BLaER1 (cell line): Measurements from ENCODE around the gene SMARCAD1.

Source experiments
- H3K27ac ChIP-seq: shearing (Covaris generic); formaldehyde crosslinking; 2 replicates; pipeline ENCODE4 v1.8.1; 2022
- H3K27me3 ChIP-seq: shearing (Covaris generic); formaldehyde crosslinking; 2 replicates; pipeline ENCODE4 v1.8.1; 2022
- H3K36me3 ChIP-seq: shearing (Covaris generic); formaldehyde crosslinking; 2 replicates; pipeline ENCODE4 v1.8.1; 2022
- H3K4me1 ChIP-seq: shearing (Covaris generic); formaldehyde crosslinking; 2 replicates; pipeline ENCODE4 v1.8.1; 2022
- H3K4me2 ChIP-seq: shearing (Covaris generic); formaldehyde crosslinking; 2 replicates; pipeline ENCODE4 v1.8.1; 2022
- H3K4me3 ChIP-seq: shearing (Covaris generic); formaldehyde crosslinking; 2 replicates; pipeline ENCODE4 v1.8.1; 2022
- H3K9ac ChIP-seq: shearing (Covaris generic); formaldehyde crosslinking; 2 replicates; pipeline ENCODE4 v1.8.1; 2022
- H3K9me3 ChIP-seq: shearing (Covaris generic); formaldehyde crosslinking; 2 replicates; pipeline ENCODE4 v1.8.1; 2022
- H4K20me1 ChIP-seq: shearing (Covaris generic); formaldehyde crosslinking; 2 replicates; pipeline ENCODE4 v1.8.1; 2022
- Cebpa-rat ChIP-seq: shearing (Covaris generic); IDR thresholded peaks from 2 replicates; pipeline ENCODE4 v1.8.1; 2022

Gene SMARCAD1

GRCh38 chr4:94175553-94176261 is 32.0 kb upstream of the SMARCAD1 start:
- Histone ChIP-seq H3K27ac (no peak overlapping the region), H3K4me1 (no peaks in the 10 kb centered on the region), H3K9ac (no peak overlapping the region), H4K20me1 (no peaks in the 10 kb centered on the region), H3K4me2 (no peak overlapping the region), H3K27me3 (no peaks in the 10 kb centered on the region), H3K4me3 (no peak overlapping the region), H3K36me3 (no peaks in the 10 kb centered on the region), H3K9me3 (no peaks in the 10 kb centered on the region; the same call in 1 of the 2 replicates)
- TF ChIP-seq Cebpa-rat: no peak

- H3K27me3 ChIP-seq: no peaks in the 10 kb centered on the region
- no peak overlapping the region for H3K9ac ChIP-seq
- no peak for TF ChIP-seq Cebpa-rat
- H4K20me1 ChIP-seq: no peaks in the 10 kb centered on the region
- no peak overlapping the region for H3K27ac ChIP-seq
- H3K4me3 ChIP-seq: no peak overlapping the region
- H3K36me3 ChIP-seq: no peaks in the 10 kb centered on the region
- no peaks in the 10 kb centered on the region for H3K4me1 ChIP-seq
- no peaks in the 10 kb centered on the region for H3K9me3 ChIP-seq
- no peak overlapping the region for H3K4me2 ChIP-seq
Measured at GRCh38 chr4:94177822-94178221, 29.8 kb upstream of the SMARCAD1 start.

DNA sequence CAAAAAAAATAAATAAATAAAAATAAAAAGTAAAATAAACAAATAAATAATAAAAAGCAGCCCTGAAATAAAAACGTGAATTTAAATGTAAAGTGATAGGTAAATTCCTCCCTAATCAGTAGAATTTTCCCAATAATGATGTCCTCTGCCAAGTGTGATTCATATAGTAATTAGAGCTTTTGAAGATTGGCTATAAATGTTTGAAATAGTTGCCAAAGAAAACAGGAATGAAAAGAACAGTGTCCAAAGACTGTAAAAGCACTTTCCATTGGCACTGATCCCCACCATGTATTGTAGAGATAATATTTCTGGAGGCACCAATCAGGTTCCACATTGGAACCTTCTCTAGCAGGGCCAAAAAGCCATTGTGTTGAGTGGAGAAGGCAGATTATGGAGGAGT is 25.9 kb upstream of the SMARCAD1 start:
- no peaks in the 10 kb centered on the region for H3K27me3 ChIP-seq
- no peaks in the 10 kb centered on the region for H4K20me1 ChIP-seq
- no peak overlapping the region for H3K9ac ChIP-seq
- H3K36me3 ChIP-seq: no peaks in the 10 kb centered on the region
- no peak for TF ChIP-seq Cebpa-rat
- no peak overlapping the region for H3K27ac ChIP-seq
- H3K4me1 ChIP-seq: no peaks in the 10 kb centered on the region
- H3K9me3 ChIP-seq: no peaks in the 10 kb centered on the region
- no peak overlapping the region for H3K4me3 ChIP-seq
- H3K4me2 ChIP-seq: no peak overlapping the region

DNA sequence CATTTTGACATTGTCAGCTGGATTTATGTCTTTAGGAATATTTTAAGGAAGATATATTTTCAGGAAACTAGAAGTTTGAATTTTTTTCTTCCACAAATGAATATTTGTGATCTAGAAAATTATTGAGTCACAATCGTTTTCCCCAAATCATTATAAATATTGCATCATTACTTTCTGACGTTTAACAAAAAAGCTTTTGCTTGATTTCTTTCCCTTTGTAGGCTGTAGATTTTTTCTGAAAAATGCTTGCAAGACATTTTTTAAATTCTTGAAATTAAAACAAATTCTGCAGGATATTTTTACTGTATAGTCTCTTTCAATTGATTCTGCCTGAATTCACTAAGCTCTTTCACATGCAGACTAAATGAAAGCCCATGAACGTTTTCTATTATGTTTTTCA is 4.9 kb upstream of the SMARCAD1 start:
- no peak overlapping the region for H3K4me2 ChIP-seq
- H3K4me3 ChIP-seq: no peak overlapping the region
- TF ChIP-seq Cebpa-rat: no peak
- H3K9ac ChIP-seq: no peak overlapping the region
- H3K4me1 ChIP-seq: no peaks in the 10 kb centered on the region
- H3K9me3 ChIP-seq: no peaks in the 10 kb centered on the region
- no peaks in the 10 kb centered on the region for H4K20me1 ChIP-seq
- no peak overlapping the region for H3K27ac ChIP-seq
- H3K36me3 ChIP-seq: no peaks in the 10 kb centered on the region
- H3K27me3 ChIP-seq: no peaks in the 10 kb centered on the region

DNA sequence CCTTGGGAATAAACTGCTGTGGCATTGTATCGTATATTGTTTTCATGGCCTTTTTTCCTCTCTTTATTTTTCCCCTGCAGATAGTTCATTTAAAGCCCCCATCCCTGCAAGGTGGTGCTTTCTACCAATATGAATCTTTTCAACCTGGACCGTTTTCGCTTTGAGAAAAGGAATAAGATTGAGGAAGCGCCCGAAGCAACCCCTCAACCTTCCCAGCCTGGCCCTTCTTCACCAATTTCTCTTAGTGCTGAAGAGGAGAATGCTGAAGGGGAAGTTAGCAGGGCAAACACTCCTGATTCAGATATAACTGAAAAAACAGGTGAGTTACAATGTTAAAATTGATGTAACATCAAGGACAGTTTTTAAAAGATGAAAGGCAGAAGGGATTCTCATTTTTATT is 601 bp downstream of the SMARCAD1 start:
- H3K9ac ChIP-seq: peak overlapping the region; percentile 92
- peaks cover 22% of the 10 kb centered on the region for H3K4me1 ChIP-seq
- H4K20me1 ChIP-seq: 0 out of 2 replicates have a peak, but pooled peaks cover 3% of the 10 kb centered on the region
- H3K4me2 ChIP-seq: peak overlapping the region; percentile 96
- H3K27ac ChIP-seq: peak overlapping the region; percentile 89
- no peak for TF ChIP-seq Cebpa-rat
- peaks cover 38% of the 10 kb centered on the region for H3K36me3 ChIP-seq
- H3K27me3 ChIP-seq: no peaks in the 10 kb centered on the region
- H3K4me3 ChIP-seq: peak overlapping the region; percentile 72
- no peaks in the 10 kb centered on the region for H3K9me3 ChIP-seq

- Histone ChIP-seq H3K4me2 (peak overlapping the region; percentile 96), H4K20me1 (0 out of 2 replicates have a peak, but pooled peaks cover 9% of the 10 kb centered on the region), H3K27ac (peak overlapping the region; percentile 89; the same call in 1 of the 2 replicates), H3K4me1 (peaks cover 22% of the 10 kb centered on the region), H3K36me3 (peaks cover 44% of the 10 kb centered on the region), H3K9ac (peak overlapping the region; percentile 92; the same call in 1 of the 2 replicates), H3K9me3 (no peaks in the 10 kb centered on the region), H3K4me3 (peak overlapping the region; percentile 72), H3K27me3 (no peaks in the 10 kb centered on the region)
- no peak for TF ChIP-seq Cebpa-rat
Measured at GRCh38 chr4:94208918-94209317, 1.3 kb downstream of the SMARCAD1 start.

GRCh38 chr4:94211861-94212260 is 4.2 kb downstream of the SMARCAD1 start:
- Histone ChIP-seq H3K4me2 (no peak overlapping the region), H3K27me3 (no peaks in the 10 kb centered on the region), H3K27ac (no peak overlapping the region), H3K4me3 (no peak overlapping the region), H4K20me1 (peaks cover 36% of the 10 kb centered on the region), H3K9ac (no peak overlapping the region), H3K9me3 (no peaks in the 10 kb centered on the region), H3K4me1 (peaks cover 22% of the 10 kb centered on the region), H3K36me3 (peaks cover 74% of the 10 kb centered on the region)
- no peak for TF ChIP-seq Cebpa-rat

DNA sequence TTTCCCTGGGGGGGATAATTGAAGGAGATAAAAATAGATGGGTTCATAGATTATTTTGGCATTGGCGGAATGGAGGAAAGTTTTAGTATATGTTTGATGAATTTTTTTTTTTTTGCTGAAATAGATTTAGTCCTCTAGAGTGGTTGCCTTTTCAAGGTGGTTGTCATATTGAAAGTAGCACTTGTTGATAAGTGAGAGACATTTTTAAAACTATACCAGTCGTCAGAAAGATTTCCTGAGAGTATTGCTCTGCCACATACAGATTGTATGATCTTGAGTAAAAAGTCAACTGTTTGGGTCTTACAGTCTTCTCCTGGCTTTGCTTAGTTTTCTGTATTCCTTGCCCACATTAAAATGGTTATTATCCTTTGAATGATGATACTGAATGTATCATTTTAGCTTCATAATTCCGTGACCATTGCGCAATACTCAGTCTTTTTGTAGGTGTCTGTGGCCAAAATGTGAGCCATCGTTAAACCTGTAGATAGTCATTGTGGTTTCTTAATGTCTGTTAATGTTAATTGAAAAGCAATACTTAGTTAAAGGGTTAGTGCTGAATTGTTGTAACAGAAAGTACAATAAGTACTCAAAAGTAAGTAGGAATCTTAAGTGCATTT is 7.1 kb downstream of the SMARCAD1 start:
- Histone ChIP-seq H4K20me1 (peaks cover 66% of the 10 kb centered on the region), H3K9me3 (no peaks in the 10 kb centered on the region), H3K4me3 (no peak overlapping the region), H3K4me2 (no peak overlapping the region), H3K9ac (no peak overlapping the region), H3K27ac (no peak overlapping the region), H3K4me1 (peaks cover 7% of the 10 kb centered on the region; the same call in 1 of the 2 replicates), H3K27me3 (no peaks in the 10 kb centered on the region), H3K36me3 (peaks cover 88% of the 10 kb centered on the region)
- TF ChIP-seq Cebpa-rat: peak; percentile 94; the same call in 1 of the 2 replicates

DNA sequence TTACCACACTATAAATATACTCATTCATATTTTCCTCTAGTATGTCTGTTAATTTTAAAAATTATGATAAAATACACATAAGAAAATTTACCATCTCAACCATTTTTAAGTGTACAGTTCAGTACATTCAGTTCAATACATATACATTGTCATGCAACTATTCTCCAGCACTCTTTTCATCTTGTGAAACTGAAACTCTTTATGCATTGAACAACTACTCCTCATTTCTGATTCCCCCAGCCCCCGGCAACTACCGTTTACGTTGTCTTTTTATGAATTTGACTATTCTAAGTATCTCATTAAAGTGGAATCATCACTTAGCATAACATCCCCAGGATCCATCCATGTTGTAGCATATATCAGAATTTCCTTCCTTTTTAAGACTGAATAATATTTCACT is 8.7 kb downstream of the SMARCAD1 start:
- Histone ChIP-seq H3K9me3 (no peaks in the 10 kb centered on the region), H3K27me3 (no peaks in the 10 kb centered on the region), H3K4me2 (no peak overlapping the region), H3K9ac (no peak overlapping the region), H3K36me3 (peaks cover 92% of the 10 kb centered on the region), H4K20me1 (peaks cover 77% of the 10 kb centered on the region), H3K4me3 (no peak overlapping the region), H3K4me1 (no peaks in the 10 kb centered on the region), H3K27ac (no peak overlapping the region)
- no peak for TF ChIP-seq Cebpa-rat

- H3K27ac ChIP-seq: no peak overlapping the region
- peaks cover 82% of the 10 kb centered on the region for H3K36me3 ChIP-seq
- peaks cover 81% of the 10 kb centered on the region for H4K20me1 ChIP-seq
- H3K4me3 ChIP-seq: no peak overlapping the region
- no peaks in the 10 kb centered on the region for H3K9me3 ChIP-seq
- no peaks in the 10 kb centered on the region for H3K27me3 ChIP-seq
- no peak overlapping the region for H3K9ac ChIP-seq
- TF ChIP-seq Cebpa-rat: no peak
- no peaks in the 10 kb centered on the region for H3K4me1 ChIP-seq
- H3K4me2 ChIP-seq: no peak overlapping the region
Measured at GRCh38 chr4:94219402-94219801, 11.7 kb downstream of the SMARCAD1 start.
